GM06990 (cell line): ENCODE measurements around the gene BTBD19.

ENCODE experiments used
- DNase-seq: peaks from one replicate; pipeline ENCODE4 v3.0.0-alpha.2; 2011; ENCODE audit not compliant: insufficient read length; ENCODE audit errors: extremely low read depth
- H3K27me3 ChIP-seq: replicated peaks from 2 replicates; pipeline ENCODE4 v1.6.0; 2011; ENCODE audit warnings: low read length; ENCODE audit not compliant: control insufficient read depth, insufficient read depth
- H3K36me3 ChIP-seq: 2 replicates; pipeline ENCODE4 v1.5.1; 2011; ENCODE audit warnings: low read length; ENCODE audit not compliant: control insufficient read depth, insufficient read depth
- H3K4me3 ChIP-seq: replicated peaks from 2 replicates; pipeline ENCODE4 v1.5.1; 2011; ENCODE audit warnings: low read depth, mild to moderate bottlenecking, control low read depth, low read length
- TF ChIP-seq, protein P1 (sequence below): IDR thresholded peaks from 2 replicates; pipeline ENCODE4 v1.5.1; 2011; ENCODE audit warnings: low read length, control low read depth, mild to moderate bottlenecking, inconsistent platforms; ENCODE audit not compliant: insufficient read depth, poor library complexity, severe bottlenecking

Gene BTBD19

DNA sequence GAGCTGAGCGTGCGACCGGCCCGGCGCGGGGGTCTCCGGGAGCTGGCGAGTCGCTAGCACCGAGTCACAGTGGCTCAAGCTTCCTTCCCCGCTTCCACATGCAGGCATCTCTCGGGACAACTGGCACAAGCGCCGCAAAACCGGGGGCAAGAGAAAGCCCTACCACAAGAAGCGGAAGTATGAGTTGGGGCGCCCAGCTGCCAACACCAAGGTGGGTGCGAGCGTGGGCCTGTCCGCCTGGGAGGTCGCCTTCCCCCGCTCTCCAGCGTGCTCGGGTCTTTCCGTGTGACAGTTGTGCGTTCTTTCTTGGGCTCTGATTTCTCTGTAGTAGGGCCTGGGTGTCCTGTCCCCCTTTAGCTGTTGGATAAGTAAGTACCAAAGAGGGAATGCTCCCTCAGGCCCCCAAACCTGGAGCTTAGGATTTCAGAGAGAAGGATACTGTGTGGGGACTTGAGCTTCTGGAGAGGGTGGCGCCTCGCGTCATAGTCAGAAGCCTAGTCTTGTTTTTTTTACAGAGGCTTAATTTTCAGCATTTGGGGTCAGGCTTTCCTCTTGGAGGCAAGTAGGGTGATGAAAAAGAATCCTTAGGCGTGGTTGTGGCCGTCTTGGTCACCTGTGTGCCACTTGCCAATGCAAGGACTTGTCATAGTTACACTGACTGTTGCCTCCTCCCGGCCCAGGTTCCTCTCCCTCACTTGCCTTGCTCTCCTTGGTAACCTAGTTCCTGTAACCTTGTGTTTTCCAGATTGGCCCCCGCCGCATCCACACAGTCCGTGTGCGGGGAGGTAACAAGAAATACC, 32.2 kb upstream of the BTBD19 start:
- TF ChIP-seq, protein P1, sequence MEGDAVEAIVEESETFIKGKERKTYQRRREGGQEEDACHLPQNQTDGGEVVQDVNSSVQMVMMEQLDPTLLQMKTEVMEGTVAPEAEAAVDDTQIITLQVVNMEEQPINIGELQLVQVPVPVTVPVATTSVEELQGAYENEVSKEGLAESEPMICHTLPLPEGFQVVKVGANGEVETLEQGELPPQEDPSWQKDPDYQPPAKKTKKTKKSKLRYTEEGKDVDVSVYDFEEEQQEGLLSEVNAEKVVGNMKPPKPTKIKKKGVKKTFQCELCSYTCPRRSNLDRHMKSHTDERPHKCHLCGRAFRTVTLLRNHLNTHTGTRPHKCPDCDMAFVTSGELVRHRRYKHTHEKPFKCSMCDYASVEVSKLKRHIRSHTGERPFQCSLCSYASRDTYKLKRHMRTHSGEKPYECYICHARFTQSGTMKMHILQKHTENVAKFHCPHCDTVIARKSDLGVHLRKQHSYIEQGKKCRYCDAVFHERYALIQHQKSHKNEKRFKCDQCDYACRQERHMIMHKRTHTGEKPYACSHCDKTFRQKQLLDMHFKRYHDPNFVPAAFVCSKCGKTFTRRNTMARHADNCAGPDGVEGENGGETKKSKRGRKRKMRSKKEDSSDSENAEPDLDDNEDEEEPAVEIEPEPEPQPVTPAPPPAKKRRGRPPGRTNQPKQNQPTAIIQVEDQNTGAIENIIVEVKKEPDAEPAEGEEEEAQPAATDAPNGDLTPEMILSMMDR, result no peak
- peak overlapping the region; percentile 92 for H3K4me3 ChIP-seq
- peaks cover 27% of the 10 kb centered on the region for H3K36me3 ChIP-seq
- no peaks in the 10 kb centered on the region for H3K27me3 ChIP-seq
- DNase-seq, result no peak

DNA sequence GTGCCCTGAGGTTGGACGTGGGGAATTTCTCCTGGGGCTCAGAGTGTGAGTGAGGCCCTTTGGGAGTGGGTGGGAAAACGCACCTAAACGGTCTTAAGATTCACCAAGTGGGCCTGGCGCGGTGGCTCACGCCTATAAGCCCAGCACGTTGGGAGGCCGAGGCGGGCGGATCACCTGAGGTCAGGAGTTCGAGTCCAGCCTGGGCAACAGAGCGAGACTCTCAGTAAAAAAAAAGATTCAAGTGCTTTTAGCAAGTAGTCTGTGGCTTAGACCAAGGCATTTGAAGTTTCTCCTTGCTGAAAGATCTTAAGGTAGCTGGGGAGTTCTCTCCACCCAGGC, 31.6 kb upstream of the BTBD19 start:
- TF ChIP-seq, protein P1, result no peak
- Histone ChIP-seq H3K36me3 (peaks cover 28% of the 10 kb centered on the region), H3K27me3 (no peaks in the 10 kb centered on the region), H3K4me3 (peak overlapping the region; percentile 92)
- no peak for DNase-seq

DNA sequence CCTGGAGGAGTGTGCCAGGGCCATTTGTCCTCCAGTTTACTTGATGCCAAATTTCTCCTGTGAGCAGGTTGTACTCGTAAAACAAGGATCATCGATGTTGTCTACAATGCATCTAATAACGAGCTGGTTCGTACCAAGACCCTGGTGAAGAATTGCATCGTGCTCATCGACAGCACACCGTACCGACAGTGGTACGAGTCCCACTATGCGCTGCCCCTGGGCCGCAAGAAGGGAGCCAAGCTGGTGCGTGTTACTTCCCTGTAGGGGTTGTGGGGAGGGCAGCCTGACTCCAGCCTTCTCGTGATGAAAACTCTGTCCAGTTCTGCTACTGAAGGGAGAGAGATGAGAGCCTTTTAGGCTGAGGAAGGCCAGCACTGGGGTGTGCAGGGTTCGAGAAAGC, 30.8 kb upstream of the BTBD19 start:
- TF ChIP-seq, protein P1, result no peak
- DNase-seq, result no peak
- Histone ChIP-seq H3K27me3 (no peaks in the 10 kb centered on the region), H3K4me3 (peak overlapping the region; percentile 92), H3K36me3 (peaks cover 28% of the 10 kb centered on the region)

DNA sequence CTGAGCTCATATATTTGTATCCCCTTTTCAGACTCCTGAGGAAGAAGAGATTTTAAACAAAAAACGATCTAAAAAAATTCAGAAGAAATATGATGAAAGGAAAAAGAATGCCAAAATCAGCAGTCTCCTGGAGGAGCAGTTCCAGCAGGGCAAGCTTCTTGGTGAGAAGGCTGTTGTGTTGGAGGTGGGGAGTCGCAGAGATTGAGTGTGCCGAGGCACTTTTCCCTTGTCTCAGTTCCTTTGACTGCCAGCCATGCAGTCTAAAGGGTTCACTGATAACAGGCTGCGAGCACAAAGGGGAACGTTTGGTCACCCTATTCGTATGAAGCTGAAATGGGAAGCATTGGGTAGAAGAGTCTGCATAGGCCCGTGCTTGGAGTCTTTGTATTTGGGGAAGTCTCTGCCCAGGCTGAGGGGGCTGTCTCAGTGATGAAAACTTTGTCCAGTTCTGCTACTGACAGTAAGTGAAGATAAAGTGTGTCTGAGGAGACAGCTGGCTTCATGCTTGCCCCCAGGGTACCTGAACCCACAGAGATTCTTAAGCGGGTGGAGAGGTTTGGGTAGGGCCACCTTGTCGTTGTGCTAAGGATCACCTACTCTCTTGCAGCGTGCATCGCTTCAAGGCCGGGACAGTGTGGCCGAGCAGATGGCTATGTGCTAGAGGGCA, 30.2 kb upstream of the BTBD19 start:
- H3K36me3 ChIP-seq, result peaks cover 28% of the 10 kb centered on the region
- DNase-seq, result no peak
- peak overlapping the region; percentile 92 for H3K4me3 ChIP-seq
- TF ChIP-seq, protein P1, result no peak
- H3K27me3 ChIP-seq, result no peaks in the 10 kb centered on the region

DNA sequence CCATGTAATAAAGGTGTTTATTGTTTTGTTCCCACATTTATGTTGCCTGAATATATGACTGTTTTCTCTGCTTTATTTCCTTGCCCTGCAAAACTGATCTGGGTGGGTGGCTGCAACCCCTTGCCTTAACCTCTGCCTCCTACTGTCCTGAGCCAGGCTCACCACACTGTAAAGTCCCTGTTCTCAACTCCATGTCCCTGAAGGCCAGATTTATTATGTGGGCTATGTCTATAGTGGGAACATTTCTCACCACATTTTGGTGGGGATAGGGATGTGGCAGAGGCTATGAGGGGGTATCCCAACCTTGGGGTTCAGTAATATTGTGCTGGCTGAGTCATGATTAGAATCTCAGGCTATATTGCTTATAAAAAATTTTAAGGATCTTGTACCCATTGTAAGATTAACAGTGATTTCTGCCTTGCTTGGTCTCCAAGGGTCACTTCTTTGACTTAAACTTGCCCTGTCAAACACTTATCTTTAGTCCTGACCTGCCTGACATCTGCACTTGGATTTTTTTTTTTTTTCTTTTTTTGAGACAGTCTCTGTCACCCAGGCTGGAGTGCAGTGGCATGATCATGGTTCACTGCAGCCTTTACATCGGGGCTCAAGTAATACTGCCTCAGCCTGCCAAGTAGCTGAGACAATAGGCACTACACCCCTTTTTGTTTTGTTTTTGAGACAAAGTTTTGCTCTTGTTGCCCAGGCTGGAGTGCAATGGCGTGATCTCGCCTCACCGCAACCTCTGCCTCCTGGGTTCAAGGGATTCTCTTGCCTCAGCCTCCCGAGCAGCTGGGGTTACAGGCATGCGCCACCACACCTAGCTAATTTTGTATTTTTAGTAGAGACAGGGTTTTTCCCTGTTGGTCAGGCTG, 29.4 kb upstream of the BTBD19 start:
- TF ChIP-seq, protein P1, result no peak
- Histone ChIP-seq H3K36me3 (peaks cover 30% of the 10 kb centered on the region), H3K27me3 (no peaks in the 10 kb centered on the region), H3K4me3 (no peak overlapping the region; the same call in 1 of the 2 replicates)
- no peak for DNase-seq
